GM21529 (cell line): Measurements from ENCODE around the gene FLT1.

Source experiments
- ATAC-seq: cut with Tn5 transposase; IDR thresholded peaks from one replicate; pipeline ENCODE4 v1.9.1; 2021; ENCODE audit not compliant: unreplicated experiment

Gene FLT1

GRCh38 chr13:28258417-28258816 is 236.5 kb downstream of the FLT1 start:
- ATAC-seq = no peak

DNA sequence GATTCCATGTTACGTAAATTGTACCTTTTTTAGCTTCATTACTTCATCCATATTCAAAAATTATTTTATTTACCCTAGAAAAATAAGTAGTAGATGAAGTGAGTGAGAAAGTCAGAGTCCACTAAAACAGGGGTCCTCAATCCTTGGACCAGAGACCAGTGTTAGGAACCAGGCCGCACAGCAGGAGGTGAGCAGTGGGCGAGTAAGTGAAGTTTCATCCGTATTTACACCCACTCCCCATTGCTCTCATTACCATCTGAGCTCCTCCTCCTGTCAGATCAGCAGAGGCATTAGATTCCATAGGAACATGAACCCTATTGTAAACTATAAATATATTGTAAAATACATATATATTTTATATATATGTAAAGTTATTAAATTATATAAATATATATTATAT is 237.6 kb downstream of the FLT1 start:
- ATAC-seq = no peak

DNA sequence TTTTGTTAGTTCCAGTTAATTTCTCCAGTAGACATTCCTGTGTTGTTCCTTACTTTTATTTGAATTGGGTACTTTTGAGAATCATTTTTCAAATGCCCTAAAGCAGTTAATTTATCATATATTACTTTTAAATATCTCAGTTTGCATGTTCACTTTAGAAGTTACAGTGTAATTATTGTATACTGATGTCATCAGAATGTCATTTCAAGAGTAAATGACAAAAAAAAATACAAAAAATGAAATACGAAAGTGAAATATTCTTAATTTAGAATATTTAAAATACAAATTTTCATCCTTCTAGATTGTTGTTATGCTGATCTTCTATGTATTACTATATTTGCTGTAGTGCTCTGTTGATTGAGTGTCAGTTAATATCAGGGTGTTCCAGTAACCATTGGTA is 242.4 kb downstream of the FLT1 start:
- ATAC-seq = no peak

GRCh38 chr13:28251466-28251865 is 243.5 kb downstream of the FLT1 start:
- no peak for ATAC-seq

DNA sequence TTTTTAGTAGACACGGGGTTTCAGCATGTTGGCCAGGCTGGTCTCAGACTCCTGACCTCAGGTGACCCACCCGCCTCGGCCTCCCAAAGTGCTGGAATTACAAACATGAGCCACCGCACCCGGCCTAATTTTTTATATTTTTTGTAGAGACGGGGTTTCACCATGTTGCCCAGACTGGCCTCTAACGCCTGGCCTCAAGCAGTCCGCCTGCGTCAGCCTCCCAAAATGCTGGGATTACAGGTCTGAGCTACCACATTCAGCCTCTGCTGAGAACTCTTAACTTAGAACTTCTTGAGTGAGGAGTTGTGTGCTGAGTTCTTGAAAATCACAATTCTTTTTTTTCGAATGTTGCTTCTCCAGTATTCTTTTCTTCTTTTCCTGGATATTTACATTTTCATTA is 244.4 kb downstream of the FLT1 start:
- no peak for ATAC-seq
